Heart left ventricle (tissue), 16 donors: ENCODE measurements around the gene FBXL17. TPM values are rescaled to one million over a fixed set of nuclear protein-coding genes. Genes with fewer than 3 reads are reported as not detected.

ENCODE experiments used
- ATAC-seq, 4 donors: fragments of 200-7000 bp; cut with Tn5 transposase; one replicate each; pipeline ENCODE4 v1.9.1; 2020 to 2022; ENCODE audit warnings: moderate library complexity in 4 of 4, mild to moderate bottlenecking in 3 of 4, moderate number of reproducible peaks in 1 of 4
- DNase-seq, 5 donors: peaks; one replicate each; pipeline ENCODE4 v3.0.0-alpha.2; 2020
- H3K27ac ChIP-seq, 12 donors: fragments of 200-600 bp; sonication (generic) in 4 of 12; one replicate each; pipeline versions ENCODE4 v1.5.0 to v1.8.0; 2016 to 2022; ENCODE audit warnings: mild to moderate bottlenecking in 2 of 12
- H3K27me3 ChIP-seq, 9 donors: fragments of 200-600 bp; sonication (generic) in 2 of 9; one replicate each; pipeline versions ENCODE4 v1.5.1 to v1.8.0; 2016 to 2022; ENCODE audit warnings: mild to moderate bottlenecking in 3 of 9
- H3K36me3 ChIP-seq, 9 donors: fragments of 200-600 bp; sonication (generic) in 2 of 9; one replicate each; pipeline versions ENCODE4 v1.5.0 to v1.8.0; 2018 to 2022; ENCODE audit warnings: mild to moderate bottlenecking in 2 of 9
- H3K4me1 ChIP-seq, 12 donors: fragments of 200-600 bp; sonication (generic) in 4 of 12; one replicate each; pipeline versions ENCODE4 v1.5.0 to v1.8.0; 2016 to 2022; ENCODE audit warnings: mild to moderate bottlenecking in 3 of 12
- H3K4me3 ChIP-seq, 12 donors: fragments of 200-600 bp; sonication (generic) in 4 of 12; one replicate each; pipeline versions ENCODE4 v1.5.0 to v1.8.0; 2017 to 2022; ENCODE audit warnings: mild to moderate bottlenecking in 9 of 12, moderate library complexity in 4 of 12
- H3K9me3 ChIP-seq, 12 donors: fragments of 200-600 bp; sonication (generic) in 4 of 12; one replicate each; pipeline versions ENCODE4 v1.5.0 to v1.8.0; 2016 to 2022; ENCODE audit warnings: mild to moderate bottlenecking in 1 of 12
- POLR2A ChIP-seq, 2 donors: fragments of 450-650 bp; IDR thresholded peaks; one replicate each; pipeline ENCODE4 v1.6.1; 2017; ENCODE audit warnings: antibody characterized with exemption in 2 of 2, mild to moderate bottlenecking in 2 of 2, moderate library complexity in 2 of 2
- WGBS, 4 donors: extraction: QIAGEN DNeasy Blood & Tissue Kit in 2 of 4; methylation state at CpG; one replicate each; pipeline versions ENCODE4 v1.1.5 to v1.1.7; 2013 to 2018; 5-methylcytosine and 5-hydroxymethylcytosine counted together
- intact Hi-C, 10 donors: fragments of 100-400 bp; cut with DNase I; formaldehyde crosslinking; loops; one replicate each; pipeline versions ENCODE4 v1.11.1 to v1.14.2; 2022
- polyA plus RNA-seq, 2 donors: library from polyadenylated mRNA; stranded (reverse); fragments of 200-250 nt; gene quantifications; one replicate each; pipeline ENCODE4 v1.2.3, GENCODE V29; 2013
- total RNA-seq, 9 donors: library from RNA; depleted of rRNA in 2 of 9; stranded (reverse); fragments of >200 nt in 2 of 9; fragmentation: NEBNext Ultra II Directional in 3 of 9; extraction: Animal tissue kit (Norgen Biotek cat#: 25700) in 3 of 9; gene quantifications; one replicate each; pipeline versions ENCODE4 v1.1.0 to v1.2.4, GENCODE V29; 2016 to 2023
- TF ChIP-seq, protein P1 (sequence below), 12 donors: fragments of 200-600 bp; sonication (generic) in 4 of 12; IDR thresholded peaks; one replicate each; pipeline versions ENCODE4 v1.5.0 to v1.8.0; 2018 to 2022; ENCODE audit warnings: antibody characterized with exemption in 12 of 12, mild to moderate bottlenecking in 5 of 12
- donor health status: ischemic (EF 13 %, LVEDD 7.1; RV severe dilation, severe dysfunction).
- donor health status: healthy with polysubstance abuse.
- donor health status: DM: no; HTN: yes; CAD: no.
- donor health status: DM: no; HTN: no; CAD: no.
- donor health status: ischemic (EF 25% LVEDD 6.9; RV normal size, moderate dysfunction).
- donor health status: ischemic (EF 25% LVEDD 5.7; RV mildly dilated, moderate dysfunction).
- donor health status: healthy.
- donor health status: DM: yes; HTN: yes; CAD: no.
- donor health status: ischemic (EF 35%, LVEDD 5.7; RV mildly dilated, moderate dysfunction).
- donor health status: nonischemic (EF 11% LVEDD 7.7; RV severe dilation, severe dysfunction).
- donor health status: DM: yes; HTN: yes; CAD: no.
- donor health status: PGD.
- donor health status: ischemic (EF 29% LVEDD 5.4; RV normal size, mild dysfunction).
- donor health status: nonischemic (EF 23%, LVEDD 6.1; RV moderate dilation, normal function).

FBXL17 gene
- total and polyA plus RNA-seq, 11 donors: 10.2 to 39.4 (median 33.1) TPM

DNA sequence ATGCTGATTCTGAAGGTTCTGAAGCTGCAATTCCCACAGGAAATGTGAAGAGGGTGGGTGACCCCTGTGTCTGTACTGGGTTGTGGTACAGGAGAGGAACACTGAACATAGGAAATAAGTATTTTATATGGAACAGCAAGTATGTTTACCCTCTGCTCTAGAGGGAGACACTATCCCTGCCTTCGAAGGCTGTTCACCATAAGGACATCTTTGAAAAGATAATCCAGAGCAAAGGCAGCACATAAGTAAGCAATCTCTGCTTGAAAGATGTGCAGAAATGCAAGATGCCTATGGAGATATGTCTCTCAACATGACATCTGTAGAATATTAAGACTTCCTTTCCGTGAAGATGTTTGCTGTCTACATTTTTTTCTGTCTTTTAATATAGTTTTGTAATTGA, 526.7 kb downstream of the FBXL17 start:
- H3K9me3 ChIP-seq: no peaks in the 10 kb centered on the region
- DNase-seq (no peak), ATAC-seq (no peak)
- WGBS, 4 donors: 59 to 70% (median 67%) methylated on average over 2 of the region's 2 CpGs
- no peaks in the 10 kb centered on the region for H3K4me1 ChIP-seq
- H3K27ac ChIP-seq: no peak overlapping the region
- intact Hi-C loops: no loop called here
- H3K36me3 ChIP-seq: no peaks in the 10 kb centered on the region
- H3K4me3 ChIP-seq: no peak overlapping the region
- TF ChIP-seq, protein P1, sequence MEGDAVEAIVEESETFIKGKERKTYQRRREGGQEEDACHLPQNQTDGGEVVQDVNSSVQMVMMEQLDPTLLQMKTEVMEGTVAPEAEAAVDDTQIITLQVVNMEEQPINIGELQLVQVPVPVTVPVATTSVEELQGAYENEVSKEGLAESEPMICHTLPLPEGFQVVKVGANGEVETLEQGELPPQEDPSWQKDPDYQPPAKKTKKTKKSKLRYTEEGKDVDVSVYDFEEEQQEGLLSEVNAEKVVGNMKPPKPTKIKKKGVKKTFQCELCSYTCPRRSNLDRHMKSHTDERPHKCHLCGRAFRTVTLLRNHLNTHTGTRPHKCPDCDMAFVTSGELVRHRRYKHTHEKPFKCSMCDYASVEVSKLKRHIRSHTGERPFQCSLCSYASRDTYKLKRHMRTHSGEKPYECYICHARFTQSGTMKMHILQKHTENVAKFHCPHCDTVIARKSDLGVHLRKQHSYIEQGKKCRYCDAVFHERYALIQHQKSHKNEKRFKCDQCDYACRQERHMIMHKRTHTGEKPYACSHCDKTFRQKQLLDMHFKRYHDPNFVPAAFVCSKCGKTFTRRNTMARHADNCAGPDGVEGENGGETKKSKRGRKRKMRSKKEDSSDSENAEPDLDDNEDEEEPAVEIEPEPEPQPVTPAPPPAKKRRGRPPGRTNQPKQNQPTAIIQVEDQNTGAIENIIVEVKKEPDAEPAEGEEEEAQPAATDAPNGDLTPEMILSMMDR (IDR thresholded peaks at IDR 0.05): no peak
- TF ChIP-seq POLR2A (IDR thresholded peaks at IDR 0.05): no peak
- no peaks in the 10 kb centered on the region for H3K27me3 ChIP-seq

DNA sequence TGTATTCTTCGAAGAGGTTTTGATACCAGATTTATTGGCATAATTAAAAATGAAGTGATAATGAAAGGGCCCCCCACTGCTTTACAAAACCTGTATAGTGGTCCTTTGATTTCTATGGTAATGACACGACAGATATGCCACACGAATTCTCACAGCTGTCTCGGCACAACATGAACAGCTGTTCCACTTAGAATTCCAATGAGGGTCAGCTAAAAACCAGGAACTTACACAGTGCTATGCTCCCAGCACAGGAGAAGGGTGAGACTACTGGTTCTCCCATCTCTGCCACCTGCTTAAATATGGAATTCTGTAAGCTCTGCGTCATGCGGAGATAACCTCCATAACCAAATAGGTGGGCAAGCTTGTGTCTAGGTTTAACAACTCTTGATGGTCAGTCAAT, 528.2 kb downstream of the FBXL17 start:
- DNase-seq: no peak
- WGBS, 4 donors: 85 to 86% (median 86%) methylated on average over 6 of the region's 6 CpGs
- ATAC-seq: no peak
- no peak overlapping the region for H3K27ac ChIP-seq
- H3K9me3 ChIP-seq: peaks cover 0 to under 1% (median 0%) of the 10 kb centered on the region in 12 donors
- H3K27me3 ChIP-seq: no peaks in the 10 kb centered on the region
- intact Hi-C loops: no loop called here
- no peaks in the 10 kb centered on the region for H3K4me1 ChIP-seq
- H3K4me3 ChIP-seq: no peak overlapping the region
- no peaks in the 10 kb centered on the region for H3K36me3 ChIP-seq
- TF ChIP-seq, protein P1 (IDR thresholded peaks at IDR 0.05): no peak
- TF ChIP-seq POLR2A (IDR thresholded peaks at IDR 0.05): no peak

DNA sequence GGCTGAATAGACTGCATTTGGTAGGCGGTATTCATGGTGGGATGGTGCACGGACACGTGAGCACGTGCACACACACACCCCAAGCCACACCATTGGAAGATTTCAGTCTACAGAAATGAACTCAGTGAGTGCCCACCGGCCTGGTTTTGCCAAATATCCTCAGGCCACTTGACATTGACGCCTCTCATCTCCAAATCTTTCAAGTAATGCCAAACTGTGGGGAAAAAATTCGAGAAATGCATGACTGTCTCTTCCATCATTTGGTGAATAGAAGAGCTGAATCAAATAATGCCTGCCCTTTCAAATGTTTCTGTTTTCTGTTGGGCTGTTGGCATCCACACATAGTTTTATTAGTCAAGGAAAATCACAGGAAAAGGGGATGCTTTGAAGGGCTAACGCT, 528.9 kb downstream of the FBXL17 start:
- DNase-seq (no peak), ATAC-seq (no peak)
- Histone ChIP-seq H3K27ac (no peak overlapping the region), H3K27me3 (no peaks in the 10 kb centered on the region), H3K36me3 (no peaks in the 10 kb centered on the region), H3K4me3 (no peak overlapping the region), H3K4me1 (no peaks in the 10 kb centered on the region), H3K9me3 (peaks cover 0 to 7% (median 0%) of the 10 kb centered on the region in 12 donors)
- 83 to 87% (median 84%) methylated on average over 8 of the region's 8 CpGs for WGBS, 4 donors
- TF ChIP-seq, protein P1 (IDR thresholded peaks at IDR 0.05): no peak
- TF ChIP-seq POLR2A (IDR thresholded peaks at IDR 0.05): no peak
- intact Hi-C loops: no loop called here

DNA sequence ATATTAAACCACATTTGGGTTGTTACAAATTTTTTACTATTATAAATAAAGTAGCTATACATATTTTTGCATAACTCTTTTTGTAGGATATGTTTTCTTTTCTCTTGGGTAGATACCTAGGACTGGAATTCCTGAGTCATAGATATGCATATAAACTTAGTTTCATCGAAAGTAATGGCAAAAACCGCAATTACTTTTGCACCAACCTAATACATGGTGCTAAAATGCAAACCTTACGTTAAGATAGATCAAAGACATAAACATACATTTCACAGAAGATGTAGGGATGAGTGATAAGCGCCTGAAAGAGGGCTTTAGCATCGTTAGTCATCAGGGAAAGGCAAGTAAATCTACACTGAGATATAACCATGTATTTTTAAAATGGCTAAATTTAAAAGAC, 532.8 kb downstream of the FBXL17 start:
- Histone ChIP-seq H3K9me3 (peaks cover 0 to 21% (median 0%) of the 10 kb centered on the region in 12 donors), H3K4me1 (no peaks in the 10 kb centered on the region), H3K27ac (no peak overlapping the region), H3K4me3 (no peak overlapping the region), H3K36me3 (no peaks in the 10 kb centered on the region), H3K27me3 (no peaks in the 10 kb centered on the region)
- DNase-seq (no peak), ATAC-seq (no peak)
- WGBS, 4 donors: 85 to 92% (median 87%) methylated on average over 5 of the region's 5 CpGs
- TF ChIP-seq POLR2A (IDR thresholded peaks at IDR 0.05): no peak
- TF ChIP-seq, protein P1 (IDR thresholded peaks at IDR 0.05): no peak
- intact Hi-C loops: no loop called here
